ENCODE measurements around the gene LAMB4.

Gene LAMB4

DNA sequence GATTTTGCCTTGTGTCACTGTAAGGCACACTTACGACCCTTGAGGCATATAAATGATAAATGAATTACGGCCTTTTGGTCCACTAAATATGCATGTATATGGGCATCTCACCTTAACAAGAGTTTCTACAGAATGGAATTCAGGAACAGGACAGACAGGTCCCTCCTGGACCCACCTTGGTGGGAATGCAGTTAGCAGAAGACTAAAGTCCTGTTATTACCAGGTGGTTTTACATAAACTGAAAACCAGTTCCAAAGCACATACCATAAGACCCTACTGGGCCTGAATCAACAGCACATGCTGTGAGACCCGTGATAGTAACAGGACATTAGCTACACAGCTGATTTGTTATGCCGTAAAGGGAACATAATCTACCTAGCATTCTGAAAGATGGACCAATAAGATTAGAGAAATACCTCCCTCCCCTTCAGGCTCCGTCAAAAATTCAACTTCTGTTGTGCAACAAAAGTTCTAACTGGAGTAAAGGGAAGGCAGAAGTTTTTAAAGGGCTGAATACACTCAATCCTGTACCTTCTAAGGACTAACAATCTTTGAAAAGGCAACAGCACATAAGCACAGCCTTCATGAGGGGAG lies 151.2 kb downstream of the LAMB4 start:
- Histone ChIP-seq H3K36me3 (ENCODE audit: control insufficient read depth in 2 of 2, insufficient read depth in 2 of 2, low read length in 2 of 2) (peaks cover 44 to 48% of the 10 kb centered on the region in 2 donors), H3K9me3 (ENCODE audit: control insufficient read depth in 2 of 2, low read length in 2 of 2) (no peaks in the 10 kb centered on the region), H3K4me3 (ENCODE audit: low read length in 2 of 2) (no peak overlapping the region), H3K9ac (ENCODE audit: low read length in 2 of 2) (no peak overlapping the region), H3K27me3 (ENCODE audit: control insufficient read depth in 1 of 2, insufficient read depth in 2 of 2, low read length in 2 of 2) (no peaks in the 10 kb centered on the region), H3K4me1 (ENCODE audit: control insufficient read depth, insufficient read depth, low read length) (peaks cover 26% of the 10 kb centered on the region), H3K27ac (ENCODE audit: low read length) (no peak overlapping the region)

DNA sequence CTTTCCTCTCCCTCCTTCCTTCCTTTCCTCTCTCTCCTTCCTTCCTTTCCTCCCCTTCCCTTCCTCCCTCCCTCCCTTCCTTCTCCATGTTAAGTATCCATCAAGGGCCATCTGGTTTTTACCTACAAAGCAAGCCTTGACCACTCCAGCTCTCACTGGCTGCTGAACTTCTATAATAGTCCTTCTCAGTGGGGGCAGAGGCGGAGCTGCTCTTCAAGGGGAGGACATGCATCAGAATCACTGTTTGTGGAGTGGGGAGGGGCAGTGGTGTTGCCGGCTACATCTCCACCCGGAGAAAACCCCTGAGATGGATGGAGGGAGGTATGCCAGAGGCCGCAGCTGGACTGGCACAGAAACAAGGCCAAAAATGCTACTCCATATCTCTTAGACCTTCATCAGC lies 153.1 kb downstream of the LAMB4 start:
- Histone ChIP-seq H3K4me1 (ENCODE audit: control insufficient read depth, insufficient read depth, low read length) (peaks cover 10% of the 10 kb centered on the region), H3K27ac (ENCODE audit: low read length) (no peak overlapping the region)

DNA sequence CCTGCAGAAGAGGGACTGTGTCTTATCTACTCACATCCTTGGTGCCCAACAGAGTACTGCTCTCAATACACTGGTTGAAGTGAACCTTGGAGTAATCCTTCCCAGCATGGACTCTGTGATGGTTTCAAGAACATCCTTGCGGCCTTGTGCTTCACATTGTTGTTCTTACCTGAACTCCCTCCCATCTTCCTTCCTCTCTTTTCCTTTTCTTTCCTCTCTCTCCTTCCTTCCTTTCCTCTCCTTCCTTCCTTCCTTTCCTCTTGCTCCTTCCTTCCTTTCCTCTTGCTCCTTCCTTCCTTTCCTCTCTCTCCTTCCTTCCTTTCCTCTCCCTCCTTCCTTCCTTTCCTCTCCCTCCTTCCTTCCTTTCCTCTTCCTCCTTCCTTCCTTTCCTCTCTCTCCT lies 153.5 kb downstream of the LAMB4 start:
- H3K9me3 ChIP-seq (ENCODE audit: control insufficient read depth in 2 of 2, low read length in 2 of 2) = no peaks in the 10 kb centered on the region
- no peak overlapping the region for H3K4me3 ChIP-seq (ENCODE audit: low read length in 2 of 2)
- H3K27me3 ChIP-seq (ENCODE audit: control insufficient read depth in 1 of 2, insufficient read depth in 2 of 2, low read length in 2 of 2) = no peaks in the 10 kb centered on the region
- no peak overlapping the region for H3K9ac ChIP-seq (ENCODE audit: low read length in 2 of 2)
- peaks cover 8% of the 10 kb centered on the region for H3K4me1 ChIP-seq (ENCODE audit: control insufficient read depth, insufficient read depth, low read length)
- no peak overlapping the region for H3K27ac ChIP-seq (ENCODE audit: low read length)
- H3K36me3 ChIP-seq (ENCODE audit: control insufficient read depth in 2 of 2, insufficient read depth in 2 of 2, low read length in 2 of 2) = peaks cover 49 to 61% of the 10 kb centered on the region in 2 donors

More for the DNA sequence above, 153.1 kb downstream of the LAMB4 start:
- no peak overlapping the region for H3K4me3 ChIP-seq (ENCODE audit: low read length in 2 of 2)
- H3K9me3 ChIP-seq (ENCODE audit: control insufficient read depth in 2 of 2, low read length in 2 of 2) = no peaks in the 10 kb centered on the region
- no peaks in the 10 kb centered on the region for H3K27me3 ChIP-seq (ENCODE audit: control insufficient read depth in 1 of 2, insufficient read depth in 2 of 2, low read length in 2 of 2)
- H3K36me3 ChIP-seq (ENCODE audit: control insufficient read depth in 2 of 2, insufficient read depth in 2 of 2, low read length in 2 of 2) = peaks cover 46 to 56% of the 10 kb centered on the region in 2 donors
- H3K9ac ChIP-seq (ENCODE audit: low read length in 2 of 2) = no peak overlapping the region

DNA sequence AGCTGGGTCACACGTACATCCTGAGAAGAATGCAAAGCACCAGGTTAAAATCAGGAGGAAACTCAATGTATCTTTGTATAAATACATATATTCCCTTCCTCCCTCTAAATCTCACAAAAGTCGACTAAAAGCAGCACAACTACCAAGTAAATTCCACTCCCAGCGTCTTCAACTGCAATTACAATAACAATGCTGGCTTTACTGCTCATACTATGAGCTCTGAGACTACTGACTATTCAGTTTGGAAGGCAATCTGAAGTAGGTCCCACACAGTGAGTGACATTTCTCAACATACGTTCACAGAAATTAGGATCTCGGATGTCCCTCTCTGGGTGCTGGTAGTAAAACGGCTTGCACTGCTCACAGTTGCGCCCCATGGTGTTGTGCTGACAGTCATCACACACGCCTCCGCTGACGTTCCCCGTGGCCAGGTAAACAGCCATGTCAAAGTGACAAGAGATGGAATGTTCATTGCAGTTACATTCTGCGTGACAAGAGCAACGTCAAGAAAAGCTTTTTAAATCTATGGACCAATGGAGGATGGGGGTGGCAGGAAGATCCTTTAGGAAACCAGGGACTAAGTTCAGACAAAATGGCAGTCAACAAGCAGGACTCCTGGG lies 154.7 kb downstream of the LAMB4 start:
- Histone ChIP-seq H3K9ac (ENCODE audit: low read length in 2 of 2) (no peak overlapping the region), H3K4me1 (ENCODE audit: control insufficient read depth, insufficient read depth, low read length) (peaks cover 6% of the 10 kb centered on the region), H3K27me3 (ENCODE audit: control insufficient read depth in 1 of 2, insufficient read depth in 2 of 2, low read length in 2 of 2) (no peaks in the 10 kb centered on the region), H3K36me3 (ENCODE audit: control insufficient read depth in 2 of 2, insufficient read depth in 2 of 2, low read length in 2 of 2) (peaks cover 52 to 66% of the 10 kb centered on the region in 2 donors), H3K4me3 (ENCODE audit: low read length in 2 of 2) (no peak overlapping the region), H3K9me3 (ENCODE audit: control insufficient read depth in 2 of 2, low read length in 2 of 2) (no peaks in the 10 kb centered on the region), H3K27ac (ENCODE audit: low read length) (no peak overlapping the region)

DNA sequence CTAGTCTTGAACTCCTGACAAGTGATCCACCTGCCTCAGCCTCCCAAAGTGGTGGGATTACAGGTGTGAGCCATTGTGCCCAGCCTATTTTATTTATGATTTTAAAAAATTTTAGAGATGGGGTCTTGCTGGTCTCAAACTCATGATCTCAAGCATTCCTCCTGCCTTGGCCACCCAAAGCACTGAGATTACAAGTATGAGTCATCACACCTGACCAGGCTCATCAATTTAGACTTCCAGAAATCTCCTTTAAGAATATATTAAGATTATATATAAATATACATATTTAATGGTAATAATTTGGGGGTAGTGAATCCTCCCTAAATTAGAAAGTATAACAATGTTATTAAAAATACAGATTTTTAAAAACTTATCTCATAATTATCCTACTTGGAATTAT lies 156.3 kb downstream of the LAMB4 start:
- Histone ChIP-seq H3K4me3 (ENCODE audit: low read length in 2 of 2) (no peak overlapping the region), H3K4me1 (ENCODE audit: control insufficient read depth, insufficient read depth, low read length) (peaks cover 6% of the 10 kb centered on the region), H3K36me3 (ENCODE audit: control insufficient read depth in 2 of 2, insufficient read depth in 2 of 2, low read length in 2 of 2) (peaks cover 48 to 55% of the 10 kb centered on the region in 2 donors), H3K9me3 (ENCODE audit: control insufficient read depth in 2 of 2, low read length in 2 of 2) (no peaks in the 10 kb centered on the region), H3K27ac (ENCODE audit: low read length) (no peak overlapping the region), H3K9ac (ENCODE audit: low read length in 2 of 2) (no peak overlapping the region), H3K27me3 (ENCODE audit: control insufficient read depth in 1 of 2, insufficient read depth in 2 of 2, low read length in 2 of 2) (no peaks in the 10 kb centered on the region)

All from stomach smooth muscle (tissue), 2 donors.